Measurements from ENCODE around the gene TSGA10IP.

DNA sequence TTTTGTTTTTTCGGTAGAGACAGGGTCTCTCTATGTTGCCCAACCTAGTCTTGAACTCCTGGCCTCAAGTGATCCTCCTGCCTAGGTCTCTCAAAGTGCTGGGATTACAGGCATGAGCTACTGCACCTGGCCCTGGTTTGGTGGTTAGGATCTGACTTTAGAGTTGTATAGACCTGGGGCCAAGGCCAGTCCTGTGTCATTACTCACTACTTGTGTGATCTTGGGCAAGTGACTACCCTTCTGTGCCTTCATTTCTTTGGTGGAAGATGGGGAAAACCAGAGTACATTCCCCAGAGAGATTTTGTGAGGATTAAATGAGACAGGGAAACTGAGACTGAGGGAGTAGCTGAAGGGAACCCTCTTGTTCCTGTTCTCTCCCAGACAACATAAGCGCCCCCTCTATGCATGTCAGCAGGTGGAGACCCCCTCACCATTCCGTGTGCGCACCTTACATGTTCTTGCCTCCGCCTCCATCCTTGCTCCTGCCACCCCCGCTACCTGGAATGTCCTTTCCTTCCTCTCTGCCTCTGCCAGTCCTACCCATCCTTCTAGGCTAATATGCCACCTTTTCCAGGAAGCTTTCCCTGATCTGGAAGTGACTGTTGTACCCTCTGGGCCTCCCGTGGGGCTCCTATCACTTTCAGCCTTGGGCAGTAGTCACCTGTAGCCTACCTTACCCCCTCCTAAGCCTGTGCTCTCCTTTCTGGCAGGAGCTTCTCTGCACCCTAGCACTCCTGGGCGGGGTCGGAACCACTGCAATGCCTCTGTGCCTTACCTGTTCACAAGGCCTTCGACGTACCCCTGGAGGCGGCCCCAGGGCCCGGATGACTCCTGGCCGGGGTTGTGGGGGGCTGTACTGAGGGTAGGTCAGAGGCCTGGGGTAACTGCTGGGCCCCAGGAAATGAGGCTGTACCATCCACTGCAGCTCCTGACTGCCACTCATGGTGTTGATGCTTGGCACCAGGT, 49.0 kb upstream of the TSGA10IP start:
- TF ChIP-seq CTCF (IDR thresholded peaks at IDR 0.05) (no peak), EZH2 (IDR thresholded peaks at IDR 0.05; ENCODE audit: borderline replicate concordance, insufficient read depth, low read depth, low read length, poor library complexity, severe bottlenecking) (no peak)

Measured in B cell (primary cell).